GM10248 (cell line): ENCODE data around the gene SHISA7.

Source experiments
- CTCF ChIA-PET: fragments of 300-600 bp; sonication (Branson Sonifier 250); formaldehyde crosslinking; extraction: SDS; loops from one replicate; lab custom pipeline; 2021; ENCODE audit warnings: antibody characterized with exemption; lab: Yijun Ruan, JAX
- POLR2A ChIA-PET: fragments of 350-650 bp; sonication (Branson Sonifier 250); formaldehyde crosslinking; extraction: SDS; loops from one replicate; lab custom pipeline; 2020; ENCODE audit warnings: antibody characterized with exemption; lab: Yijun Ruan, JAX
- DNase-seq: peaks from one replicate; pipeline ENCODE4 v3.0.0; 2012; ENCODE audit errors: extremely low spot score
- TF ChIP-seq, protein P1 (sequence below): IDR thresholded peaks from 2 replicates; pipeline ENCODE4 v1.5.1; 2012; ENCODE audit warnings: mild to moderate bottlenecking, low read depth; ENCODE audit errors: extremely low read depth, missing control alignments, control extremely low read depth

Gene SHISA7

DNA sequence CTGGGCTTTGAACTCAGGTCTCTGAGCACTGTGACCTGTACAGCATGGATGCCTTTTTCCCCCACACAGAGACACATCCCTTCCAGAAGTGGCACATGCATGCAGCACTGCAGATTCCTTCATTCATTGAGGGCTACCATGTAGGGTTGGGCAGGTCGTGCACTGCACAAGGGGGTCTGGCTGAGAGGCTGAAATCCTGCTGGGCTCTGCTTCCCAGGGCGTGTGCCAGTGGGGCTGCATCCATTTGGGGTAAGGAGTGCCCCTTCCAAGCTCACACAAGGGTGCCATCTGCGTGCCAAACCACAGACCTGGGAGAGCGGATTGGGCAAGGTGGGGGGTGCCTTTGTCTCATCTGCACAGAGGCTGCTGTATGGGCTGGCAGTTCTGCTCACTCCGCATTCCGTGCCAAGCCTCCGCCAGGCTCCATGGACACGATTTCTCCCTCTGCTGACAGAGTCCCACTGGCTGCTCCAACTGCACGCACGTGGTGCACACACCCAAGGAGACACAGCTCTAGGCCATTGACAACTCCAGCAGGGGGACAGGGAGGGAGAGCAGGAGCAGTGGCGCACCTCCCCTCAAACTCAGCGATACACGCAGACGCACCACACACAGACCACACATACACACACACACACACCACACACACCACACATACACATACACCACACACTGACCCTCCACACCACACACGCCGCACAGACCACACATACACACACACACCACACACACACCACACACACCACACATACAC, 4.5 kb upstream of the SHISA7 start:
- no peak for DNase-seq
- TF ChIP-seq, protein P1, sequence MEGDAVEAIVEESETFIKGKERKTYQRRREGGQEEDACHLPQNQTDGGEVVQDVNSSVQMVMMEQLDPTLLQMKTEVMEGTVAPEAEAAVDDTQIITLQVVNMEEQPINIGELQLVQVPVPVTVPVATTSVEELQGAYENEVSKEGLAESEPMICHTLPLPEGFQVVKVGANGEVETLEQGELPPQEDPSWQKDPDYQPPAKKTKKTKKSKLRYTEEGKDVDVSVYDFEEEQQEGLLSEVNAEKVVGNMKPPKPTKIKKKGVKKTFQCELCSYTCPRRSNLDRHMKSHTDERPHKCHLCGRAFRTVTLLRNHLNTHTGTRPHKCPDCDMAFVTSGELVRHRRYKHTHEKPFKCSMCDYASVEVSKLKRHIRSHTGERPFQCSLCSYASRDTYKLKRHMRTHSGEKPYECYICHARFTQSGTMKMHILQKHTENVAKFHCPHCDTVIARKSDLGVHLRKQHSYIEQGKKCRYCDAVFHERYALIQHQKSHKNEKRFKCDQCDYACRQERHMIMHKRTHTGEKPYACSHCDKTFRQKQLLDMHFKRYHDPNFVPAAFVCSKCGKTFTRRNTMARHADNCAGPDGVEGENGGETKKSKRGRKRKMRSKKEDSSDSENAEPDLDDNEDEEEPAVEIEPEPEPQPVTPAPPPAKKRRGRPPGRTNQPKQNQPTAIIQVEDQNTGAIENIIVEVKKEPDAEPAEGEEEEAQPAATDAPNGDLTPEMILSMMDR, result no peak
- ChIA-PET CTCF (interaction anchor here (1.7 kb wide), 1 partner anchor 20 kb away, joined by 5 read pairs; no protein-coding TSS in a partner anchor), POLR2A (interaction anchor here (0.7 kb wide), 1 partner anchor 327 kb away, joined by 7 read pairs; no protein-coding TSS in a partner anchor)

DNA sequence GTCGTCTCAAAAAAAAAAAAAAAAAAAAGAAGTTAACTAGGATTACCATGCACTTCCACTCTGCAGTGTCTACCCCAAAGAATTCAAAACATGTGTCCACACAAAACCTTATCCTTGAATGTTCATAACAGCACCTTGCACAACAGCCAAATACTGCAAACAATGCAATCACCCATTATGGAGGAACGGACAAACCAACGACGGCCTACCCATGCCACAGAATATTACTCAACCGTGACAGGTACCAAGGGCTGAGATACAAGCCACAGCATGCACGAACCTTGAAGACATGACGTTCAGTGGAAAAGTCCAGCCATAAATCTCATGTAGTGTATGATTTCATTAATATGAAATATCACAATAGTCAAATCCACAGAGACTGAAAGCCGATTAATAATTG, 3.0 kb upstream of the SHISA7 start:
- DNase-seq, result no peak
- TF ChIP-seq, protein P1, result no peak
- CTCF ChIA-PET, result interaction anchor here (1.7 kb wide), 1 partner anchor 22 kb away, joined by 5 read pairs; no protein-coding TSS in a partner anchor
- POLR2A ChIA-PET, result no interaction called here

DNA sequence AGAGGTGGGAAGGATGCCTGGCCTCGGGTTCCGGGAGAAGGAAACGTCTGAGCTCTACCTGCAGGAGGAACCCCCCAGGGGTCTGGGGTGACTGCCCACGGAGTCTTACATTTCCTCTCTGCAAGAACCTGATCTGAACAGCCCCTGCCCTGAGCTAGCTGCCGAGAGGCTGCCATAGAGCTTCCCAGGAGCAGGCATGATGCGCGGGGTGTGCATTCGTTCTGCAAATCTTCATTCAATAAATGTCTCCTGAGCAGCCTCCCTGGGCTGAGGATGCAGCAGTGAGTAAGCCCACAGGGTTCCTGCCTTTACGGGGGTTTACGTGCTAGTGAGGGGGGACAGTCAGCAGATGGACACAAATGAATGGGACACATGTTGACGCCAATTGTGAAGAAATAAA, 1.5 kb upstream of the SHISA7 start:
- TF ChIP-seq, protein P1, result no peak
- POLR2A ChIA-PET, result no interaction called here
- no peak for DNase-seq
- CTCF ChIA-PET, result interaction anchor here (1.0 to 1.8 kb wide), 2 partner anchors 302 to 303 kb away, joined by 4 to 5 read pairs; no protein-coding TSS in a partner anchor

DNA sequence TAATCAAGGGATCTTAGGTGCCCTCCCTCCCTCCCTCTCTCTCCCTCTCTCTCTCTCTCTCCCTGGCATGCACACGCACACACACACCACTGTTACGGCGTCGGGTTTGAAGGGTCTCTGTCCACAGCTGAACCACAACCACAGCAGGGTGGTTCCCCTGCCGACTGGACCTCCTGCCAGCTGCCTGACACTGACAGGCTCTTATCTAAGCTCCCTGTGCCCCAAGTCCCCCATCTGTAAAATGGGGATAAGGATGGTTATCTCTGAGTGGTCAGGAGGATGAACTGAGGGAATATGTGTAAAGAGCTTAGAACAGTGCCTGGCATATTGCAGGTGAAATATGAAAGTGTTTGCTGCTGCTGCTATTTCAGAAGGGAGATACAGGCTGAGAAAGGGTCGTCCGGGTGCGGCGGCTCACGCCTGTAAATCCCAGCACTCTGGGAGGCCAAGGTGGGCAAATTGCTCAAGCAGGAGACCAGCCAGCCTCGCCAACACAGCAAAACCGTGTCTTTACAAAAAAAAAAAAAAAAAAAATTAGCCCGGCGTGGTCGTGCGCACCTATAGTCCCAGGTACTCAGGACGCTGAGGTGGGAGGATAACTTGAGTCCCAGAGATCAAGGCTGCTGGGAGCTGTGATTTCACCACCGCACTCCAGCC, 852 bp upstream of the SHISA7 start:
- TF ChIP-seq, protein P1, result no peak
- ChIA-PET POLR2A (no interaction called here), CTCF (interaction anchor here (1.0 to 1.8 kb wide), 2 partner anchors 301 to 303 kb away, joined by 4 to 5 read pairs; no protein-coding TSS in a partner anchor)
- no peak for DNase-seq

DNA sequence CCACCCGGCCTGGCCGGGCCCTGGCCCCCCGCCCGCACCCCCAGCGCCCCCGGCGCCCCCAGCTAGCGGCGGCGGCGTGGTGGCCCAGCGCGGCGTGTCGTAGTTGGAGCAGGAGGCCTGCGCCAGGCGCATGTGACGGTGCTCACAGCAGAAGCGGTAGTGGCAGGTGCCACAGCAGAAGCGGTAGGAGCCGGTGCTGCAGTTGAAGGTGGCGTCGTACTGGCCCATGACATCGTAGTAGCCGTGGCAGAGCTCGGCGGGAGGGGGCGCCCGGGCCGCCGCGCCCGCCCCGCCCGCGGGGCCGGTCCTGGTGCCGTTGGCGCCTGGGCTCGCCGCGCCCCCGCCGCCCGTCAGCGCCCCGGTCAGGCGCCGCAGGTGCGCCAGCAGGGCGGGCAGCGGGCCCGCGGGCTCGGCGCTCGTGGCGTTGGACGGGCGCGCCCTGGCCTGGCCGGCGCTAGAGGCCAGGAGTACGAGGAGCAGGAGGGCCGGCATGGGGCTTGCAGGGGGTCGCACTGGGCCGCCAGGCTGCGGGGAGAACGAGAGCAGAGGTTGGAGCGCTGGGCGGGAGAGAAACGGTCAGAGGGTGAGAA, 633 bp downstream of the SHISA7 start:
- ChIA-PET POLR2A (no interaction called here), CTCF (no interaction called here)
- DNase-seq, result no peak
- TF ChIP-seq, protein P1, result no peak

DNA sequence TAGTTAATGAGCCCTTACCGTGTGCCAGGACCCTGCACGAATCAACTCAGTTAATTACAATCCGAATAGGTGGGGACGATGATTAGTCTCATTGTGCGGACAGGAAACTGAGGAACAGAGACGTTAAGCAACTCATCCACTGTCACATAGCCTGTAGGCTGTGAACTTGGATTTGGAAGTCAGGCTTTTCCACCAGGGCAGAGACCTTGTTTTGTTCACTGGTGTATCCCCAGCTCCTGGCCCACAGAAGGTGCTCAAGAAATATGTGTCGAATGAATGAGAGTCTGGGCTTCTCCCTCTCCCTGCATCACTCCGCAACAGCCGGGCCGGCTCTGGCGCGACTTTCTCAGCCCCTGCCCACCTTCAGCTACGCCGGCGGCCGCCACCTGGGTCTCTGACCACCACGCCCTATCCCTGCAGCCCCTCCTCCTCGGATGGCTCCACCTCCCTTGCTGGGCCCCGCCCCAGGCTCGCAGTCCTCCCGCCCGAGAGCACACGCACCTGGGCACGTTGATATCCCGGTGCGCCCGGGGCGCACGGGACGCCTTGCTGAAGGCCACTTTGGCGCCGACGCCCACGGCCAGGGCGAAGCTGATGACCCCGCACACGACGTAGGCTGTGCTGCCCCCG, 1.3 kb downstream of the SHISA7 start:
- DNase-seq, result no peak
- POLR2A ChIA-PET, result no interaction called here
- CTCF ChIA-PET, result no interaction called here
- TF ChIP-seq, protein P1, result no peak
